Neural cell (in vitro differentiated cells): ENCODE results near the gene GUCY1A2. TPM values are rescaled to one million over a fixed set of nuclear protein-coding genes. Genes with fewer than 3 reads are reported as not detected.

Source experiments
- H2AFZ ChIP-seq: fragments of 200-600, 300-800 bp; sonication (generic), shearing (Covaris generic); 2 replicates; pipeline ENCODE4 v1.6.0; 2014; ENCODE audit warnings: low read depth, mild to moderate bottlenecking, antibody characterized with exemption, low read length, moderate library complexity
- H3F3A ChIP-seq: fragments of 200-600 bp; shearing (Covaris generic); 2 replicates; pipeline ENCODE4 v1.6.1; 2016; ENCODE audit warnings: mild to moderate bottlenecking, moderate library complexity, mixed read lengths, antibody characterized with exemption, low read length; ENCODE audit not compliant: insufficient read depth, poor library complexity, severe bottlenecking
- H3K27ac ChIP-seq: fragments of 200-600, 300-800 bp; sonication (generic), shearing (Covaris generic); 2 replicates; pipeline ENCODE4 v1.5.1; 2014; ENCODE audit warnings: mild to moderate bottlenecking, low read length, moderate library complexity
- H3K27me3 ChIP-seq: fragments of 300-800, 200-600 bp; sonication (generic), shearing (Covaris generic); 2 replicates; pipeline ENCODE4 v1.6.0; 2014; ENCODE audit warnings: mild to moderate bottlenecking, low read depth, low read length, moderate library complexity; ENCODE audit not compliant: insufficient read depth
- H3K36me3 ChIP-seq: fragments of 300-800, 200-600 bp; sonication (generic), shearing (Covaris generic); 2 replicates; pipeline ENCODE4 v1.5.1; 2014; ENCODE audit warnings: mild to moderate bottlenecking, antibody characterized with exemption, low read length, moderate library complexity; ENCODE audit not compliant: insufficient read depth
- H3K4me2 ChIP-seq: fragments of 300-800, 200-600 bp; sonication (generic), shearing (Covaris generic); 2 replicates; pipeline ENCODE4 v1.6.0; 2014; ENCODE audit warnings: mild to moderate bottlenecking, low read length
- H3K4me3 ChIP-seq: fragments of 300-800, 200-600 bp; sonication (generic), shearing (Covaris generic); 2 replicates; pipeline ENCODE4 v1.5.1; 2014; ENCODE audit warnings: mild to moderate bottlenecking, low read length, moderate library complexity
- H3K79me2 ChIP-seq: fragments of 200-600 bp; shearing (Covaris generic); replicated peaks from 2 replicates; pipeline ENCODE4 v1.6.0; 2014; ENCODE audit warnings: mild to moderate bottlenecking, low read length, moderate library complexity; ENCODE audit not compliant: insufficient read depth
- H3K9ac ChIP-seq: fragments of 300-800, 200-600 bp; sonication (generic), shearing (Covaris generic); 2 replicates; pipeline ENCODE4 v1.6.1; 2016; ENCODE audit warnings: mild to moderate bottlenecking, low read length, mixed read lengths
- H3K9me2 ChIP-seq: fragments of 200-600 bp; shearing (Covaris generic); 2 replicates; pipeline ENCODE4 v1.6.1; 2016; ENCODE audit warnings: mild to moderate bottlenecking, low read length, mixed read lengths; ENCODE audit not compliant: insufficient read depth
- H3K9me3 ChIP-seq: fragments of 200-600, 300-800 bp; sonication (generic), shearing (Covaris generic); 2 replicates; pipeline ENCODE4 v1.6.1; 2016; ENCODE audit warnings: mild to moderate bottlenecking, mixed run types, low read length, moderate library complexity, mixed read lengths
- H4K20me1 ChIP-seq: fragments of 200-600 bp; shearing (Covaris generic); 2 replicates; pipeline ENCODE4 v1.6.1; 2016; ENCODE audit warnings: mild to moderate bottlenecking, mixed run types; ENCODE audit not compliant: insufficient read depth
- EP300 ChIP-seq: fragments of 450-650 bp; conservative IDR thresholded peaks from 2 replicates; pipeline ENCODE4 v1.6.1; 2014; ENCODE audit warnings: antibody characterized with exemption, mild to moderate bottlenecking, moderate library complexity; ENCODE audit not compliant: poor library complexity, severe bottlenecking
- EZH2 ChIP-seq: fragments of 200-600, 300-800 bp; shearing (Covaris generic), sonication (generic); IDR thresholded peaks from 2 replicates; pipeline ENCODE4 v1.6.1; 2014; ENCODE audit warnings: antibody characterized with exemption, low read length, borderline replicate concordance, mild to moderate bottlenecking; ENCODE audit not compliant: insufficient read depth, poor library complexity, severe bottlenecking
- MXI1 ChIP-seq: fragments of 450-650 bp; conservative IDR thresholded peaks from 2 replicates; pipeline ENCODE4 v1.6.1; 2014; ENCODE audit warnings: antibody characterized with exemption, mild to moderate bottlenecking; ENCODE audit not compliant: poor library complexity, severe bottlenecking
- POLR2AphosphoS5 ChIP-seq: IDR thresholded peaks from 2 replicates; pipeline ENCODE4 v1.6.1; 2012
- RAD21 ChIP-seq: fragments of 450-650 bp; conservative IDR thresholded peaks from 2 replicates; pipeline ENCODE4 v1.6.1; 2014; ENCODE audit warnings: antibody characterized with exemption, mild to moderate bottlenecking, moderate library complexity
- SMC3 ChIP-seq: fragments of 450-650 bp; conservative IDR thresholded peaks from 2 replicates; pipeline ENCODE4 v1.6.1; 2014; ENCODE audit warnings: antibody characterized with exemption, mild to moderate bottlenecking, moderate library complexity; ENCODE audit not compliant: poor library complexity
- TAF1 ChIP-seq: IDR thresholded peaks from 2 replicates; pipeline ENCODE4 v1.6.1; 2012; ENCODE audit warnings: low read depth
- polyA plus RNA-seq: library from polyadenylated mRNA; depleted of rRNA; stranded (reverse); fragments of >200 nt; gene quantifications from 2 replicates; pipeline ENCODE4 v1.2.3, GENCODE V29; 2014
- TF ChIP-seq, protein P1 (sequence below): IDR thresholded peaks from 2 replicates; pipeline ENCODE4 v1.6.1; 2012; ENCODE audit warnings: borderline replicate concordance
- TF ChIP-seq, protein P2 (sequence below): fragments of 450-650 bp; IDR thresholded peaks from 2 replicates; pipeline ENCODE4 v1.5.1; 2014; ENCODE audit warnings: antibody characterized with exemption, mild to moderate bottlenecking, moderate library complexity; ENCODE audit not compliant: poor library complexity, severe bottlenecking

The GUCY1A2 gene
- polyA plus RNA-seq, 1 donor from 2014 or later, result 5.1 TPM

DNA sequence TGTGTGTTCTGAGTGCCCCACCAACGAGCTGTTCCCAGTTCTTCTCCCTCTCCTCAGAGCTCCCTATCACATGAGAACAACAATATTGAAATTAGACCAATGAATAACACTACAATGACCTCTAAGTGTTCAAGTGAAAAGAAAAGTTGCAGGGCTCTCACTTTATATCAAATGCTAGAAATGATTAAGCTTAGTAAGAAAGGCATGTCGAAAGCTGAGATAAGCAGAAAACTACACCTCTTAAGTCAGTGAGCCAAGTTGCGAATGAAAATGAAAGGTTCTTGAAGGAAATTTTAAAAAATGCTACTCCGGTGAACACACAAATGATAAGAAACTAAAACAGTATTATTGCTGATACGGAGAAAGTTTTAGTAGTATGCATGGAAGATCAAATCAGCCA lies 199.8 kb downstream of the GUCY1A2 start:
- Histone ChIP-seq H3K36me3 (no peaks in the 10 kb centered on the region), H2AFZ (no peak overlapping the region), H3K4me3 (no peak overlapping the region), H3K27me3 (no peaks in the 10 kb centered on the region), H4K20me1 (no peaks in the 10 kb centered on the region), H3K9me2 (no peaks in the 10 kb centered on the region), H3K27ac (no peak overlapping the region), H3F3A (no peaks in the 10 kb centered on the region), H3K79me2 (no peaks in the 10 kb centered on the region), H3K4me2 (no peak overlapping the region), H3K9me3 (no peaks in the 10 kb centered on the region), H3K9ac (no peak overlapping the region)
- TF ChIP-seq RAD21 (no peak), POLR2AphosphoS5 (no peak)
- TF ChIP-seq, protein P1, sequence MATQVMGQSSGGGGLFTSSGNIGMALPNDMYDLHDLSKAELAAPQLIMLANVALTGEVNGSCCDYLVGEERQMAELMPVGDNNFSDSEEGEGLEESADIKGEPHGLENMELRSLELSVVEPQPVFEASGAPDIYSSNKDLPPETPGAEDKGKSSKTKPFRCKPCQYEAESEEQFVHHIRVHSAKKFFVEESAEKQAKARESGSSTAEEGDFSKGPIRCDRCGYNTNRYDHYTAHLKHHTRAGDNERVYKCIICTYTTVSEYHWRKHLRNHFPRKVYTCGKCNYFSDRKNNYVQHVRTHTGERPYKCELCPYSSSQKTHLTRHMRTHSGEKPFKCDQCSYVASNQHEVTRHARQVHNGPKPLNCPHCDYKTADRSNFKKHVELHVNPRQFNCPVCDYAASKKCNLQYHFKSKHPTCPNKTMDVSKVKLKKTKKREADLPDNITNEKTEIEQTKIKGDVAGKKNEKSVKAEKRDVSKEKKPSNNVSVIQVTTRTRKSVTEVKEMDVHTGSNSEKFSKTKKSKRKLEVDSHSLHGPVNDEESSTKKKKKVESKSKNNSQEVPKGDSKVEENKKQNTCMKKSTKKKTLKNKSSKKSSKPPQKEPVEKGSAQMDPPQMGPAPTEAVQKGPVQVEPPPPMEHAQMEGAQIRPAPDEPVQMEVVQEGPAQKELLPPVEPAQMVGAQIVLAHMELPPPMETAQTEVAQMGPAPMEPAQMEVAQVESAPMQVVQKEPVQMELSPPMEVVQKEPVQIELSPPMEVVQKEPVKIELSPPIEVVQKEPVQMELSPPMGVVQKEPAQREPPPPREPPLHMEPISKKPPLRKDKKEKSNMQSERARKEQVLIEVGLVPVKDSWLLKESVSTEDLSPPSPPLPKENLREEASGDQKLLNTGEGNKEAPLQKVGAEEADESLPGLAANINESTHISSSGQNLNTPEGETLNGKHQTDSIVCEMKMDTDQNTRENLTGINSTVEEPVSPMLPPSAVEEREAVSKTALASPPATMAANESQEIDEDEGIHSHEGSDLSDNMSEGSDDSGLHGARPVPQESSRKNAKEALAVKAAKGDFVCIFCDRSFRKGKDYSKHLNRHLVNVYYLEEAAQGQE, result no peak

DNA sequence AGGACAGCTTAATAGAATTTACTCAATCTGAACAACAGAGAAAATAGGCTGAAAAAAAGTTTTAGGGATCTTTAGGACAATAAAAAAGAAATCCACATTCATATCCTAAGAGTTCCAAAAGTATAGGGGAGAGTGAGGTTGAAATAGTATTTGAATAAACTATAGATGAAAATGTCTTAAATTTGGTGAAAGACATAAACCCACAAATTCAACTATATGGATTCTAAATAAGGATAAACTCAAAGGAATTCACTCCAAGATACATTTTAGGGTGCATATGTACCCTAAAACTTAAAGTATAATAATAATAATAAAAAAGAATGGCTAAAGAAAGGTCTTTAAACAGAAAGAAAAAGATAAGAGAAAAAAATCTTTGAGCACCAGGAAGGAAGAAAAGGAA lies 203.1 kb downstream of the GUCY1A2 start:
- H3F3A ChIP-seq, result no peaks in the 10 kb centered on the region
- TF ChIP-seq EZH2, result no peak
- TF ChIP-seq SMC3, result no peak
- TF ChIP-seq, protein P2, sequence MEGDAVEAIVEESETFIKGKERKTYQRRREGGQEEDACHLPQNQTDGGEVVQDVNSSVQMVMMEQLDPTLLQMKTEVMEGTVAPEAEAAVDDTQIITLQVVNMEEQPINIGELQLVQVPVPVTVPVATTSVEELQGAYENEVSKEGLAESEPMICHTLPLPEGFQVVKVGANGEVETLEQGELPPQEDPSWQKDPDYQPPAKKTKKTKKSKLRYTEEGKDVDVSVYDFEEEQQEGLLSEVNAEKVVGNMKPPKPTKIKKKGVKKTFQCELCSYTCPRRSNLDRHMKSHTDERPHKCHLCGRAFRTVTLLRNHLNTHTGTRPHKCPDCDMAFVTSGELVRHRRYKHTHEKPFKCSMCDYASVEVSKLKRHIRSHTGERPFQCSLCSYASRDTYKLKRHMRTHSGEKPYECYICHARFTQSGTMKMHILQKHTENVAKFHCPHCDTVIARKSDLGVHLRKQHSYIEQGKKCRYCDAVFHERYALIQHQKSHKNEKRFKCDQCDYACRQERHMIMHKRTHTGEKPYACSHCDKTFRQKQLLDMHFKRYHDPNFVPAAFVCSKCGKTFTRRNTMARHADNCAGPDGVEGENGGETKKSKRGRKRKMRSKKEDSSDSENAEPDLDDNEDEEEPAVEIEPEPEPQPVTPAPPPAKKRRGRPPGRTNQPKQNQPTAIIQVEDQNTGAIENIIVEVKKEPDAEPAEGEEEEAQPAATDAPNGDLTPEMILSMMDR, result no peak
- no peak for TF ChIP-seq RAD21
- no peak for TF ChIP-seq EP300
- TF ChIP-seq, protein P1, result no peak
- TF ChIP-seq POLR2AphosphoS5, result no peak
- TF ChIP-seq TAF1, result no peak
- no peak for TF ChIP-seq MXI1

More for the DNA sequence above, 203.1 kb downstream of the GUCY1A2 start:
- no peaks in the 10 kb centered on the region for H3K27me3 ChIP-seq
- no peaks in the 10 kb centered on the region for H3K36me3 ChIP-seq
- no peak overlapping the region for H3K27ac ChIP-seq
- no peak overlapping the region for H3K4me2 ChIP-seq
- H2AFZ ChIP-seq, result no peak overlapping the region
- H3K79me2 ChIP-seq, result no peaks in the 10 kb centered on the region
- no peaks in the 10 kb centered on the region for H3K9me2 ChIP-seq
- H3K4me3 ChIP-seq, result no peak overlapping the region
- H3K9me3 ChIP-seq, result no peaks in the 10 kb centered on the region
- H3K9ac ChIP-seq, result no peak overlapping the region
- H4K20me1 ChIP-seq, result no peaks in the 10 kb centered on the region
